Smooth muscle cell of bladder (primary cell): ENCODE results near the gene NDUFAF5. TPM values are rescaled to one million over a fixed set of nuclear protein-coding genes. Genes with fewer than 3 reads are reported as not detected.

Source experiments
- total RNA-seq: library from RNA; depleted of rRNA; stranded (reverse); fragments of >200 nt; gene quantifications from 2 replicates; pipeline ENCODE4 v1.2.3, GENCODE V29; 2014

NDUFAF5 gene, protein sequence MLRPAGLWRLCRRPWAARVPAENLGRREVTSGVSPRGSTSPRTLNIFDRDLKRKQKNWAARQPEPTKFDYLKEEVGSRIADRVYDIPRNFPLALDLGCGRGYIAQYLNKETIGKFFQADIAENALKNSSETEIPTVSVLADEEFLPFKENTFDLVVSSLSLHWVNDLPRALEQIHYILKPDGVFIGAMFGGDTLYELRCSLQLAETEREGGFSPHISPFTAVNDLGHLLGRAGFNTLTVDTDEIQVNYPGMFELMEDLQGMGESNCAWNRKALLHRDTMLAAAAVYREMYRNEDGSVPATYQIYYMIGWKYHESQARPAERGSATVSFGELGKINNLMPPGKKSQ
- total RNA-seq, result 10.8 and 14.7 TPM in 2 replicates

DNA sequence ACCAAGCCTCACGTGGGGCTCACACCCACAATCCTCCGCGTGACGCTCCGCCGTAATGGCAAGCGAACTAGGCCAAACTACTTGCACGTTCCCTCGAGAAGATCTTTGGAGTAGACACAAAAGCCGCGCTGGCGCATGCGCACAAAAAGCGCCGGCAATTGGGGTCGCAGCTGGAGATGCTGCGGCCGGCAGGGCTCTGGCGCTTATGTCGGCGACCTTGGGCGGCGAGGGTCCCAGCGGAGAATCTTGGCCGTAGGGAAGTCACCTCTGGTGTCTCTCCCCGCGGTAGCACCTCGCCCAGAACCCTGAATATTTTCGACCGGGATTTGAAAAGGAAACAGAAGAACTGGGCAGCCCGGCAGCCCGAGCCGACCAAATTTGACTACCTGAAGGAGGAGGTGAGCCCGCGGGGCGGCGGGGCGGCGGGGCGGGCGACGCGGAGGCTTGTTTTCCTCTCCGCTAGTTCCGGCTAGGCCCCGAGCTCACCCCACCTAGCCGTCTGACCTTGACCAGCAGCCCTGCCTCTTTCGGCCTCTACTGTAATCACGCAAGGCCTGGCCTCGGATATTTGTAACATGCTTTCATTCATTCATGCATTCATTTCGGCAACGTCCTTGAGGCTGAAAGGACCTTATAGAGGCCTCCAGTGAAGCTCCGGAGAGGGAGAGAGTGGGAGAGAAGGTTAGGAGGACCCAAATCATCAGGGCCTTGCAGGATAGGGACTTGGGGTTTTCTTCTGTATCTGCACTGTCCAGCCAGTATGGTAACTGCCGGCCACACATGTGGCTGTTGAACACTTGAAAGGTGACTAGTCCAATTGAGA is at the start of gene NDUFAF5, which contains the start of gene ESF1:
Gene NDUFAF5, plus strand, starts transcription at position 136 of the 823 bp plus-strand sequence. Its CDS starts 41 bp downstream, at position 177.
Gene ESF1, minus strand, starts transcription at position 27 of the 823 bp plus-strand sequence. CDS start 1,779 bp downstream, outside the sequence.

Other genes with a start within 250 kb of the NDUFAF5 start
- 7.1 and 7.6 TPM in 2 replicates for gene TASP1, start 146.1 kb upstream of the NDUFAF5 start, total RNA-seq
- gene ESF1, start 109 bp upstream of the NDUFAF5 start, total RNA-seq, result 10.2 and 17.0 TPM in 2 replicates
- not detected in 2 replicates for gene SEL1L2, start 205.6 kb downstream of the NDUFAF5 start, total RNA-seq
- gene MACROD2, start 210.5 kb downstream of the NDUFAF5 start, total RNA-seq, result 0.14 and 0.55 TPM in 2 replicates